ENCODE measurements around the gene PITPNM1.

The PITPNM1 gene

DNA sequence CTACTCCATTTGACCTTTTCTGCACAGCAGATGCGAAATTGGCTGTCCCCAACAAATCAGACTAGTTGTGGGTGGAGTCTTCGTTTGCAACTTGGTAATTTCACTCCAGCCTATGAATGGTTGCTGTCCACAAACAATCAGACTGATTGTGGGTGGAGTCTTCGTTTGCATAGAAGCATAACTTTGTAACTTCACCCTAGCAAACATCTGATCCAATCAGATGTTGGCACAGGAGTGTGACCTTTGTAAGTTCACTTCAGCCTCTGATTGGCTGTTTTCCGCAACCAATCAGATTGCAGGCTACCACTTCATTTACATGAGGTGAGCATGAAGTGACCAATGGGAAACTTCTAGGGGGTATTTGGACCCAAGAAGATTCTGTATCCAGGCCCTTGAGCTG lies 34.4 kb upstream of the PITPNM1 start:
- Histone ChIP-seq H3K27me3 (ENCODE audit: control insufficient read depth in 1 of 2, insufficient read depth in 2 of 2, low read length in 2 of 2) (no peaks in the 10 kb centered on the region), H3K27ac (ENCODE audit: low read length) (no peak overlapping the region), H3K4me1 (ENCODE audit: control insufficient read depth, insufficient read depth, low read length) (no peaks in the 10 kb centered on the region), H3K4me3 (ENCODE audit: low read length in 2 of 2) (no peak overlapping the region), H3K36me3 (ENCODE audit: control insufficient read depth in 2 of 2, insufficient read depth in 2 of 2, low read length in 2 of 2) (no peaks in the 10 kb centered on the region), H3K9ac (ENCODE audit: low read length in 2 of 2) (no peak overlapping the region), H3K9me3 (ENCODE audit: control insufficient read depth in 2 of 2, low read length in 2 of 2) (no peaks in the 10 kb centered on the region)

DNA sequence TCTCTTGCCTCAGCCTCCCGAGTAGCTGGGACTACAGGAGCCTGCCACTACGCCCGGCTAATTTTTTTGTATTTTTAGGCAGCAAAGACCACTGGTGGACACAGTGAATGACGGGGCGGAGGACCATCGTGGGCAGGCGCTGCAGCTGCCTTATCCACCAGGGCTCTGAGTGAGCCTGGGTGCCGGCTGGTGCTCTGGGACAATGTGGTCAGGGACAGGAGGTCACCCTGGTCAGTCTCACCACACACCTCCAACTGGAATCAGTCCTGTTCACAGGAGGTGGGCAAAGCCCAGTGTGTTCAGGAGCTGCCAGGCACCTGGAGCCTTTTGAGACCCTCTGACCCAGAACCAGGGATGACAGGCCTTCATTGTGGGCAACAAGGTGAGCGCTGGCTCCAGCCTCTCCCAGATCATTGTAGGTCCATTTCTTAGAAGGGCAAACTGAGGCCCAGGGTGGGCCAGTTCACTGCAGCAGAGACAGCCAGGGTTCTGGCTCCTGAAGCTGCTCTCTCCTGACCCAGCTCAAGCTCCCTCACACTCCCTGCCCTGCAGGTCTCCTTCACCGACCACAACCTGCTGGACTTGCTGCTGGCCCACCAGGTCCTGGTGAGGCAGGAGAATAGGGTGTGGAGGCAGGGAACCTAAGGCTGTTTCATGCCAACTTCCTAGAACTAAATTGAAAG lies 33.8 kb upstream of the PITPNM1 start:
- H3K4me3 ChIP-seq (ENCODE audit: low read length in 2 of 2) = no peak overlapping the region
- H3K9me3 ChIP-seq (ENCODE audit: control insufficient read depth in 2 of 2, low read length in 2 of 2) = no peaks in the 10 kb centered on the region
- H3K36me3 ChIP-seq (ENCODE audit: control insufficient read depth in 2 of 2, insufficient read depth in 2 of 2, low read length in 2 of 2) = no peaks in the 10 kb centered on the region
- H3K4me1 ChIP-seq (ENCODE audit: control insufficient read depth, insufficient read depth, low read length) = no peaks in the 10 kb centered on the region
- H3K9ac ChIP-seq (ENCODE audit: low read length in 2 of 2) = no peak overlapping the region
- no peak overlapping the region for H3K27ac ChIP-seq (ENCODE audit: low read length)
- no peaks in the 10 kb centered on the region for H3K27me3 ChIP-seq (ENCODE audit: control insufficient read depth in 1 of 2, insufficient read depth in 2 of 2, low read length in 2 of 2)

DNA sequence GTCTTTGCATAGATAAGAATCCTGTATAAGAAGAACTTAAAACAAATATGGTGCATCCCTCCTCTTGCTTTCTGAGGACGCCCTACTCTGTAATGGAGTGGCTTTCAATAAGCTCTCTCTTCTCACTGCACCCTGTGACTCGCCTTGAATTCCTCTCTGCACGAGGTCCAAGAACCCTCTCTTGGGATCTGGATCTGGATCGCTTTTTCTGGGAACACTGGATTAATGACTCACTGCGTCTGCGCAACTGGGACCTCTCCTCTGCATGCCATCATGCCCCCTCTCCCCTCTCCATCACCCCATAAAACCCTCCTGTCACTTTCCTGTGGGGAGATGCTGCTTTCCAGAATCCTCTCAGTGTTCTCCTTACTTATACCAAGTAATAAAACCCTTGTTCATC lies 33.1 kb upstream of the PITPNM1 start:
- no peaks in the 10 kb centered on the region for H3K36me3 ChIP-seq (ENCODE audit: control insufficient read depth in 2 of 2, insufficient read depth in 2 of 2, low read length in 2 of 2)
- H3K9me3 ChIP-seq (ENCODE audit: control insufficient read depth in 2 of 2, low read length in 2 of 2) = no peaks in the 10 kb centered on the region
- no peak overlapping the region for H3K9ac ChIP-seq (ENCODE audit: low read length in 2 of 2)
- no peaks in the 10 kb centered on the region for H3K27me3 ChIP-seq (ENCODE audit: control insufficient read depth in 1 of 2, insufficient read depth in 2 of 2, low read length in 2 of 2)
- no peaks in the 10 kb centered on the region for H3K4me1 ChIP-seq (ENCODE audit: control insufficient read depth, insufficient read depth, low read length)
- H3K4me3 ChIP-seq (ENCODE audit: low read length in 2 of 2) = no peak overlapping the region
- no peak overlapping the region for H3K27ac ChIP-seq (ENCODE audit: low read length)

DNA sequence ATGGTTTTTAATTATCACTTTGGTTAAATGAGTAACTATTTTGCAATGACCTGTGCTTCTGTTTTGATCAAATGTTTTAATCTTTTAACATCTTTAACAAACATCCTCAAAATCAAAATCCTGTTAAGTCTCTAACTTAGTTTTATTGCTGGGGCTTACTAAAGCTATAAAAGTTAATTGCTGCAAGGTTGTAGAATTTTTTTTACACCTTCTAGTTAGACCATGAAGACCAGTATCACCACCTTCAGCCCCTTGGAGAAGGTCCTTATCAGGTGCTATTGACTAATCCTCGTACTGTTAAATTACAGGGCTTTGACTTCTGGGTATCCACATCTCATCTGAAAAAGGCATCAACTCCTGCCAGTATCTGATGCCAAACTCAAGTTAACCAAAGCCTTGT lies 30.4 kb upstream of the PITPNM1 start:
- Histone ChIP-seq H3K4me3 (ENCODE audit: low read length in 2 of 2) (no peak overlapping the region), H3K36me3 (ENCODE audit: control insufficient read depth in 2 of 2, insufficient read depth in 2 of 2, low read length in 2 of 2) (no peaks in the 10 kb centered on the region), H3K27ac (ENCODE audit: low read length) (no peak overlapping the region), H3K4me1 (ENCODE audit: control insufficient read depth, insufficient read depth, low read length) (no peaks in the 10 kb centered on the region), H3K9me3 (ENCODE audit: control insufficient read depth in 2 of 2, low read length in 2 of 2) (no peaks in the 10 kb centered on the region), H3K9ac (ENCODE audit: low read length in 2 of 2) (no peak overlapping the region), H3K27me3 (ENCODE audit: control insufficient read depth in 1 of 2, insufficient read depth in 2 of 2, low read length in 2 of 2) (no peaks in the 10 kb centered on the region)

DNA sequence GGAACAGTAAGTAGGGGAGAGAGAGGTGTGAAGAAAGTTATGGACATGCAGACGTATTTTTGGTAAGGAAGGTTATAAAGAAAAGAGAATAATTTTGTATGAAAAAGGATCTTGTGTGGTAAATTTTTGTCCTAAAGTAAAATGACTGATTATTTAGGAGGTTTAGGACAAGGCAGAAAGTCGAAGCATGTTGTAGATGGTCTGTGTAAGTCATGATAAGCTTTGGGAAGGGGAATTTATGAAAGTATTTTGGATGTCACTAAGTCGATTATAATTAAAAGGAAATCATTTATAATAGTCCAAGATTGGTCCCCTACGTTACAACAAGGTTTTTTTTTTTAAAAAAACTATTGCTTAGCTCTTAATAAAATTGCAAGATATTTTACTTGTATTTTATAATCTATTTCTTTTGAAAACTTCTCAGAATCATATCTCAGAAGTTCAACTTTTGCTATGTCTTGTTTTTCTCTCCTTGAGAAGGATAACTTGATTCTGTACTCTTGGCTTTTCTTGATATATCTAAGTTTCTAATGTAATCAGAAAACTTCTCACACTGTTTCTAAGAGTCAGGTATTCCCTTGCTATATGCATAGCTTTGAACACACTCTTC lies 29.0 kb upstream of the PITPNM1 start:
- H3K4me1 ChIP-seq (ENCODE audit: control insufficient read depth, insufficient read depth, low read length) = no peaks in the 10 kb centered on the region
- no peaks in the 10 kb centered on the region for H3K9me3 ChIP-seq (ENCODE audit: control insufficient read depth in 2 of 2, low read length in 2 of 2)
- no peaks in the 10 kb centered on the region for H3K27me3 ChIP-seq (ENCODE audit: control insufficient read depth in 1 of 2, insufficient read depth in 2 of 2, low read length in 2 of 2)
- H3K9ac ChIP-seq (ENCODE audit: low read length in 2 of 2) = no peak overlapping the region
- no peaks in the 10 kb centered on the region for H3K36me3 ChIP-seq (ENCODE audit: control insufficient read depth in 2 of 2, insufficient read depth in 2 of 2, low read length in 2 of 2)
- H3K4me3 ChIP-seq (ENCODE audit: low read length in 2 of 2) = no peak overlapping the region
- no peak overlapping the region for H3K27ac ChIP-seq (ENCODE audit: low read length)

DNA sequence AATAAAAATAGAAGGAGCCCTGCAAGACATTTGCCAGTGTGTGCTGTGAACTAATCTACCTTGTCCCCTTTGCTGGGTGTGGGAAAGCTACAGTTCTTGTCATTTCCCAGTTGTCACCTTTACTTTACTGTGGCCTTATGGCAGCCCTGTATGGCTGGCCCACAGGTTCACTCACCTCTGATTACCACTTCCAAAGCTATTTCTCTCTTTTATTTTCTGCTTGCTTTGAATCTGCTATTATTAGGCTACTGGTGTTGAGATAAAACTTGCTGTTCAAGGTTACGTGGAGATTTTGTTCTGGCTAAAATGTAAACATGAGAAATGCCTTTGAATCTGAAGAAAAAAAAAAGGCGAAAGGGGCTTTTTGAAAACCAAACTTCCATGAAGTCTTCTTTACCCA lies 27.7 kb upstream of the PITPNM1 start:
- H3K9ac ChIP-seq (ENCODE audit: low read length in 2 of 2) = no peak overlapping the region
- H3K4me1 ChIP-seq (ENCODE audit: control insufficient read depth, insufficient read depth, low read length) = no peaks in the 10 kb centered on the region
- no peaks in the 10 kb centered on the region for H3K36me3 ChIP-seq (ENCODE audit: control insufficient read depth in 2 of 2, insufficient read depth in 2 of 2, low read length in 2 of 2)
- no peaks in the 10 kb centered on the region for H3K27me3 ChIP-seq (ENCODE audit: control insufficient read depth in 1 of 2, insufficient read depth in 2 of 2, low read length in 2 of 2)
- no peak overlapping the region for H3K4me3 ChIP-seq (ENCODE audit: low read length in 2 of 2)
- H3K9me3 ChIP-seq (ENCODE audit: control insufficient read depth in 2 of 2, low read length in 2 of 2) = no peaks in the 10 kb centered on the region
- H3K27ac ChIP-seq (ENCODE audit: low read length) = no peak overlapping the region

DNA sequence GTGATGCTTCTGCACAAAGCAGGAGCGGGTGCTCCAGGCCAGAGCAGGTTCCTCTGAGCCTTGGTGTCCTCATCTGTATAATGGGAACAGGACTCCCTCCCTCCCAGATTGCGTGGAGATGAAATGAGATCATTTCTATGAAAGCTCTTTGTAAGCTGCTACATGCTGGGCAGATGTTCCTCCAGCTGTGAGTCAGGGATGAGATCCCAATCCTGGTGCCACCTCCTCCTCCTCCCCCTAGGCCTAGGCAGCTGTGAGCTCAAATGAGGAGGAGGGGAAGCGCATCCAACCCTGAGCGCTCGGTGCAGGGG lies 25.1 kb upstream of the PITPNM1 start:
- no peaks in the 10 kb centered on the region for H3K4me1 ChIP-seq (ENCODE audit: control insufficient read depth, insufficient read depth, low read length)
- no peak overlapping the region for H3K27ac ChIP-seq (ENCODE audit: low read length)
- H3K9me3 ChIP-seq (ENCODE audit: control insufficient read depth in 2 of 2, low read length in 2 of 2) = no peaks in the 10 kb centered on the region
- H3K27me3 ChIP-seq (ENCODE audit: control insufficient read depth in 1 of 2, insufficient read depth in 2 of 2, low read length in 2 of 2) = no peaks in the 10 kb centered on the region
- no peak overlapping the region for H3K4me3 ChIP-seq (ENCODE audit: low read length in 2 of 2)
- no peak overlapping the region for H3K9ac ChIP-seq (ENCODE audit: low read length in 2 of 2)
- H3K36me3 ChIP-seq (ENCODE audit: control insufficient read depth in 2 of 2, insufficient read depth in 2 of 2, low read length in 2 of 2) = no peaks in the 10 kb centered on the region

DNA sequence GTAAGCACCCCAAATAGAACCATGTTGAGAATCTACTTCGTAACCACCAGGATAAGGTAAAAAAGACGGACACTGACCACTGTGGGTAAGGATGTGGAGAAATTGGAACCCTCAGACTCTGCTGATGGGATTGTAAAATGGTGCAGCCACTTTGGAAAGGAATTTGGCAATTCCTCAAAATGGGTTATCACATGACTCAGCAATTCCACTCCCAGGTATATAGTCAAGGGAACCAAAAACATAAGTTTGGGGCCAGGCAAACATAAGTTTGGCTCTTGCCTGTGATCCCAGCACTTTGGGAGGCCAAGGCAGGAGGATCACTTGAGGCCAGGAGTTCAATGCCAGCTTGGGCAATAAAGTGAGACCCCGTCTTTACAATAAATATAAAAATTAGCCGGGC lies 23.2 kb upstream of the PITPNM1 start:
- H3K4me3 ChIP-seq (ENCODE audit: low read length in 2 of 2) = no peak overlapping the region
- H3K27me3 ChIP-seq (ENCODE audit: control insufficient read depth in 1 of 2, insufficient read depth in 2 of 2, low read length in 2 of 2) = peaks cover 0 to 4% of the 10 kb centered on the region in 2 donors
- no peaks in the 10 kb centered on the region for H3K9me3 ChIP-seq (ENCODE audit: control insufficient read depth in 2 of 2, low read length in 2 of 2)
- H3K4me1 ChIP-seq (ENCODE audit: control insufficient read depth, insufficient read depth, low read length) = no peaks in the 10 kb centered on the region
- H3K36me3 ChIP-seq (ENCODE audit: control insufficient read depth in 2 of 2, insufficient read depth in 2 of 2, low read length in 2 of 2) = no peaks in the 10 kb centered on the region
- no peak overlapping the region for H3K9ac ChIP-seq (ENCODE audit: low read length in 2 of 2)
- H3K27ac ChIP-seq (ENCODE audit: low read length) = no peak overlapping the region

DNA sequence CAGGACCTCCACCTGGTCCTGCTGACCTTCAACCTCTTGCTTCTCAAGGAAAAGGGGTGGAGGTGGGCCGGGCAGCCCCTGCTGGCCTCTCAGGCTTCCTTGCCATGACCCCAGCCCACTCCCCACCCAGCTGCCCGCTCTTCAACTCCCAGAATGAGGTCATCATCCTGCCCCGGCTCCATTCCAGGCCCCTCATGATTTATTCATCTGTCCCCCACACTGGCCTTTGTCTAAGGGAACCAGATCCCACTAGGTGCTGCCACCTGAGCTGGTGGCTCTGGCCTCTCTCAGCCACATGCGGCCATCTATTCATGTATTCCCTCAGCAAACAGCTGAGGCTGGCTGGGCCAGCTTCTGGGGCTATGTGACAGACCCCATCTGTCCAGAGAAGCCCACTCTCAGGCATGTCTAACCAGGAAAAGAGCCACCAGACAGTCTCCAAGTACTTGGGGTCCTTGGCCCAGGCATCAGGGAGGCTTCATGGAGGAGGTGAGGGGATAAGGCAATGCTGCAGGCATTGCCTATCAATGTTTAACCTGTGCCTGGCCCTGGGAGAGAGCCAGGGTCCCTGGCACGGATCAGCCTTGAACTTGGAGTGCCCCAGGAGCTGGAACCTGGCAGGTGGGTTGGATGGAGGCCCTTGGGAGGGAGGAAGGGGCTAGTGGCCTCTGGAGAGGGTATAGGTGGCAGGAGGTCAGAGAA lies 20.3 kb upstream of the PITPNM1 start:
- Histone ChIP-seq H3K27ac (ENCODE audit: low read length) (no peak overlapping the region), H3K27me3 (ENCODE audit: control insufficient read depth in 1 of 2, insufficient read depth in 2 of 2, low read length in 2 of 2) (peaks cover 0 to 4% of the 10 kb centered on the region in 2 donors), H3K4me1 (ENCODE audit: control insufficient read depth, insufficient read depth, low read length) (no peaks in the 10 kb centered on the region), H3K4me3 (ENCODE audit: low read length in 2 of 2) (no peak overlapping the region), H3K9ac (ENCODE audit: low read length in 2 of 2) (no peak overlapping the region), H3K36me3 (ENCODE audit: control insufficient read depth in 2 of 2, insufficient read depth in 2 of 2, low read length in 2 of 2) (no peaks in the 10 kb centered on the region), H3K9me3 (ENCODE audit: control insufficient read depth in 2 of 2, low read length in 2 of 2) (no peaks in the 10 kb centered on the region)

DNA sequence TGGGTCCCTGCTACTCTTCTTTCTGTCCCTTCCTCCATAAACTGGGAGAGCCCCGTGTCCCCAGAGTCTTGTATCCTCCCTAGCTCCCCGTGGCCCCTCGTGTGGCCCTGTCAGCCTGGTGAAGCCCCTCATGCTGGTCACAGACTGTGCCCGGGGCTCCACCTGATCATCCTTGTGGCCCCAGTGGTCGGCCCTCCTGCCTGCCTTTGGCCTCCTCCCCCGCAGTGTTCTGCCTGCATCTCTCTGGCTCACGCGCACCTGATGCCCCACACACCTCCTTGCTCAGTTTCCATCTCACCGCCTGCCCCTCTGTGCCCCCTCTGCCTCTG lies 19.3 kb upstream of the PITPNM1 start:
- Histone ChIP-seq H3K27ac (ENCODE audit: low read length) (no peak overlapping the region), H3K36me3 (ENCODE audit: control insufficient read depth in 2 of 2, insufficient read depth in 2 of 2, low read length in 2 of 2) (no peaks in the 10 kb centered on the region), H3K9me3 (ENCODE audit: control insufficient read depth in 2 of 2, low read length in 2 of 2) (no peaks in the 10 kb centered on the region), H3K4me3 (ENCODE audit: low read length in 2 of 2) (no peak overlapping the region), H3K9ac (ENCODE audit: low read length in 2 of 2) (no peak overlapping the region), H3K27me3 (ENCODE audit: control insufficient read depth in 1 of 2, insufficient read depth in 2 of 2, low read length in 2 of 2) (peaks cover 0 to 4% of the 10 kb centered on the region in 2 donors), H3K4me1 (ENCODE audit: control insufficient read depth, insufficient read depth, low read length) (no peaks in the 10 kb centered on the region)

Data from stomach smooth muscle (tissue), 2 donors.